ENCODE measurements around the gene AKIRIN2.
A peak's percentile ranks its signal among the peaks of the same experiment; 100 is the strongest.
"Not testable (repeated sequence)": the region's sequence is repeated elsewhere in the genome, so short reads cannot be mapped to it uniquely, and the experiment has no call there.

The AKIRIN2 gene

GRCh38 chr6:87718662-87719433, 16.8 kb upstream of the AKIRIN2 start:
- no peak for DNase-seq (ENCODE audit: low read depth in 2 of 2)

- DNase-seq (ENCODE audit: low read depth in 2 of 2) = no peak
Observed at GRCh38 chr6:87716928-87717614, 15.0 kb upstream of the AKIRIN2 start.

DNA sequence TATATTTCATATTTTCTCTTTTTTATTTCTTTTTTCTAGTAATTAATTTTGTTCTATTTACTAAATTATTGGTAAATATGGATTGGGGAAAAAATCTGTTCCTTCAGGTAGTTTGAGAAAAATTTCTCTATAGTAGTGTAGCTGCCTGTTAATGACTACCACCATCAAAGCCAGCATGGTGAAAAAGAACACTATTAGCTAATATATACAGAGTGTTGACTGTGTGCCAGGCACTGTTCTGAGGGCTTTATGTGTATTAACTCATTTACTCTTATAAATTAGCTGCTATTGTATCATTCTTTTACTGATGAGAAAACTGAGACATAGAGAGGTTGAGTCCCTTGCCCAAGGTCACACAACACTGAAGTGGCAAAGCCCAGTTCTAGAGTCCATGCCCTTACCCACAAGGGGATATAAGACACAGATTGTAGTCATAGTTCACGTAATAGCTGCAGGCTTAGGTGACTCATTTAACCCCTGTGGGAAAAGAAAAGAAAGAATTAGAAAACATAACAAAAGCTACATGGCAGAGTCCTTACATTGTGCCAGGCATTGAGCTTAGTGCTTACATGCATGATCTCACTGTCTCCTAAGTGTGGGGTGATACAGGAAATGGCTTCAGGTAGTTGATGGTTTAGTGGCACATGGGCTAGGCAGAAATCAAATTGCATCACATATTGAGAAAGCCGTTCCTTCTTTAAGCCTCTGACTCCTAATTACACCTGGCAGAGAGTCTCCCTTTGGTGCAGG, 12.2 kb upstream of the AKIRIN2 start:
- DNase-seq (ENCODE audit: low read depth in 2 of 2) = no peak

DNA sequence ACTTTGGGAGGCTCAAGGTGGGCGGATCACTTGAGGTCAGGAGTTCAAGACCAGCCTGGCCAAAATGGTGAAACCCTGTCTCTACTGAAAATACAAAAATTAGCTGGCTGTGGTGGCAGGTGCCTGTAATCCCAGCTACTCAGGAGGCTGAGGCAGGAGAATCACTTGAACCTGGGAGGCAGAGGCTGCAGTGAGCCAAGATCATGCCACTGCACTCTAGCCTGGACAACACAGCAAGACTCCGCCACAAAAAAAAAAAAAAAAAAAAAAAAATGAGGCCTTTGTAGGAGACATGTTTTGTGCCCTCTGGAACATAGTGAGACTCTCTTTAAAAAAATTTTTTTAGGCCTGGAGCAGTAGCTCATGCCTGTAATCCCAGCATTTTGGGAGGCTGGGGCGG, 10.7 kb upstream of the AKIRIN2 start:
- not testable (repeated sequence) for DNase-seq (ENCODE audit: low read depth in 2 of 2)

- no peak for DNase-seq (ENCODE audit: low read depth in 2 of 2)
Observed at GRCh38 chr6:87710090-87710489, 8.1 kb upstream of the AKIRIN2 start.

GRCh38 chr6:87708581-87709427, 6.8 kb upstream of the AKIRIN2 start:
- DNase-seq (ENCODE audit: low read depth in 2 of 2) = not testable (repeated sequence)

- no peak for DNase-seq (ENCODE audit: low read depth in 2 of 2)
Observed at GRCh38 chr6:87706187-87706966, 4.3 kb upstream of the AKIRIN2 start.

- DNase-seq (ENCODE audit: low read depth in 2 of 2) = no peak
Observed at GRCh38 chr6:87705070-87705691, 3.1 kb upstream of the AKIRIN2 start.

GRCh38 chr6:87703039-87703438, 1.0 kb upstream of the AKIRIN2 start:
- not testable (repeated sequence) for DNase-seq (ENCODE audit: low read depth in 2 of 2)

DNA sequence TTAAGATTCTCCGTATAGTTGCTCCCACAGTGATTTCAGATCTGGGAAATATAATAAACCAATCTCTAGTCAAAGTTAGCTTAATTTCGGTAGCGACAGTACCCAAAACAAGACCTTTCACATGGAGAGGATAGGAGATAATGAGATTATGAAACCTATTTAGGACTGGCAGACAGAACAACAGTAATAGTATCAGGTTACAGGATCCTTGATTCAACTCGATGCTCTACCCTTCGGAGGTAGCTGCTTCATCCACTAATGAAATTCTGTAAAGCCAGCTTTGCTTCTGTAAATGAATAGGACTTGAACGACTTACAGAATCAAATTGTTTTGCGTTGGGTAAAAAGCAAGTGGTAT, 534 bp upstream of the AKIRIN2 start:
- DNase-seq (ENCODE audit: low read depth in 2 of 2) = no peak

GRCh38 chr6:87701344-87701675, 723 bp downstream of the AKIRIN2 start:
- DNase-seq (ENCODE audit: low read depth in 2 of 2) = peak in 1 of 2 donors; percentile 6

DNA sequence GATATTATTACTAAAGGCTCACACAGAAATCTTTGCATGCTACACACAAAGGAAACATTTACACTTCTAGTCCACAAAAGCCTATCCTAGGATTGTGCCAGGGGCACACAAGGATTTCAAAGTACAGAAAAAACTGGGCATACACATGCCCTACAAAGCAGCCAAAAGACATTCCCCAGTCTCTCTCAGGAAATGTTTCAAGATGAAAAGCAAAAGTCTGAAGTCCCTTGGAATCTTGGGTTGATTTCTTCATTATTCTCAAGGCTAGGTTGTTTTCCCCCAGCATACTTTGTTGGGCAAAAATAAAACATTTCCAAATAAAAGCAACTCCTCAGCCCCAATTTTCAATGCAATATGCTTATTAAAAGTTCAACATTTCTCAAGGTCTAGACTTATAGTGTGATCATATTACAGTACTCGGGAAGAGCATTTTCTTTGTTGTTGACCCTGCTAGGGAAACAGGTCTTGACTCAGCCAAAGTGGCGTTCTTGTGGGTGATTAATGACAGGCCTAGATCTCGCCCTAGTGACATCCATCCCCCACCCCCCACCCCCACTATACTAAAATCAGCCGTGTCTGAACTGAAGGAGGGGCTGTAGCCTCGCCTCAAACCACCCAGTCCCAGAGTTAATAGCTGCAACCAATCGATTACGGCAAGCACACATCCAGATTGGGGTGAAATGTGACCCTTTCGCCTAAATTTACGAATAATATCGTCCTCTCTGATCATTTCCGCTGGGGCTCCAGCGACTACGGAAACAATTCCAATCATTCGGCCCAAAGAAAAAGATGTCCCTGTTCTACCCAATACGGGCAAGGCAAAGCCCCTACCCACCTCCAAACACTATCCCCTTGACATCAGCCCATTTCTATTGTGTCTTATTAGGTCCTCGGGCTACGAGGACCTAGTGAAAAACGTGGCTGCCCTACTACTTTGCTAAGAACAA, 1.4 kb downstream of the AKIRIN2 start:
- DNase-seq (ENCODE audit: low read depth in 2 of 2) = peak in 1 of 2 donors; percentile 11

DNA sequence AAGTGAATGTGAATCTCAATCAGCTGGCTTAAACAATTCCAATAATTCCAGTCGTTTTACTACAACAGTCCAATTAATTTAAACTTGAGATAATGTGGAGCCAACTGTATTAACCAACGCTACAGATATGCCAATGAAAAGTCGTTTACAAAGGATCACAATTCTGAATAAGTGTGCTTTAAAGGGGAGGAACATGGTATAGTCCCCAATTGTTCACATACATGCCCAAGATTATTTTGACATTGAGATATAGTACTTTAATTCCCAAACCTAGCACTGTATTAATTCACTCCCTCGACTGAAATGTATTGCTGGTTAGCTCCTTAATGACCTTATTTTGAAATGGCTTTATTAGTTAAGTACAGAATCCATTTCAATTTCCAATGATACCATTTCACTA, 2.5 kb downstream of the AKIRIN2 start:
- no peak for DNase-seq (ENCODE audit: low read depth in 2 of 2)

DNA sequence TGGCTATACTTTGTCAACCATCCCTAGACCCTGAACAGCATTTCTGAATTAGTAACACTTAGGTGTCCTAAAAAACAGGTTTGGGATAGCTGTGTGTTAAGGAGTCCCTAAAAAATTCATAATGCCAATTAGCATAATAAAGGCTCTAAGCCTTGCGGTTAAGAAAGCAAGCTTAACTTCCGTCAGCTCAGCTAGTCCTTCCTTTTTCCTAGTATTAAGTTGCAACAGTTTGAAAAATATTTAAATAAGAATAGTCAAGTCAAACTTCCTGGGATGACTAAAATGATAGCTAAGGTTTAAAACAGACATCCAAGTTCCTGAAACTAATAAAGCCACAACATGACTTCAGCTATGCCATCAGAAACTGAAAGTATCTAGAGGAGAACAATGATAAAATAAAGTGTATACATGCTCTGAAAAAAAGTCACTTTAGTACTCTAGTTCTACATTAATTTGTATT, 3.5 kb downstream of the AKIRIN2 start:
- DNase-seq (ENCODE audit: low read depth in 2 of 2) = no peak

- no peak for DNase-seq (ENCODE audit: low read depth in 2 of 2)
Observed at GRCh38 chr6:87697581-87698546, 4.2 kb downstream of the AKIRIN2 start.

DNA sequence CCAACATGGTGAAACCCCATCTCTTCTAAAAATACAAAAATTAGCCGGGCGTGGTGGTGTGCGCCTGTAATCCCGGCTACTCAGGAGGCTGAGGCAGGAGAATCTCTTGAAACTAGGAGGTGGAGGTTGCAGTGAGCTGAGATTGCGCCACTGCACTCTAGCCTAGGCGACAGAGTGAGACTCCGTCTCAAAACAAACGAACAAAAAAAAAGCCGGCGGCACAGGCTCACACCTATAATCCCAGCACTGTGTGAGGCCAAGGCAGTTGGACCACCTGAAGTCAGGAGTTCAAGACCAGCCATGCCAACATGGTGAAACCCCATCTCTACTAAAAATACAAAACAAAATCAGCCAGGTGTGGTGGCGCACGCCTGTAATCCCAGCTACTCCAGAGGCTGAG, 5.2 kb downstream of the AKIRIN2 start:
- not testable (repeated sequence) for DNase-seq (ENCODE audit: low read depth in 2 of 2)

DNA sequence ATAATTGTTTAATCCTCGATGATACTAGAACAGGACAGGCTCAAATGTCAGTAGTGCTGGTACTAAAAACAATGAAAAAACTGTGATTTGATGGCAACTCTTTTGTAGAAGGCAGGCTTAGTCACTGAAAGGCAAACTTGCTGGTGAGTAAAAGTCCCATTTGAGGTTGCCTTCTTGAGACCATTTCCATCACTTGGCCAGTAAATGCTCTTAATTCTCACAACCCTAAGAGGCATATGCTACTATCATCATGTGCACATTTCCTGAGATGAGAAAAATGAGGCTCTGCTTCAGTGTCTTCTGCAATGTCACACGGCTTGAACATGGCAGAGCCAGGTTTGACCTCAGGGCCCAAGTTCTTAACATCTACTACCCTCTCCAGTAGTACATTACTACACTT, 9.9 kb downstream of the AKIRIN2 start:
- no peak for DNase-seq (ENCODE audit: low read depth in 2 of 2)

DNA sequence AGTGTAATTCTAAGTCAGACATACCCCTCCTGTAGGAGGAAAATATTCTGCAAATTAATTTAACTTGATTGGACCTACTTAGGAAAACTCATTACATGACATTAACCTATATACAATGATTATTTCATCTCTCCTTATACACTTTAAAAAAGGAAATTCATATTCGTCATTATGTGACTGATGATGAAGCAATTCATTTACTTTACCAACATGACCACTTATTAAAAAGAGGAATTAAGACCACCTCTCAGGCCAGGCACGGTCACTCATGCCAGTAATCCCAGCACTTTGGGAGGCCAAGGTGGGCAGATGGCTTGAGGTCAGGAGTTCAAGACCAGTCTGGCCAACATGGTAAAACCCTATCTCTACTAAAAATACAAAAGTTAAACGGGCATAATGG, 11.6 kb downstream of the AKIRIN2 start:
- no peak for DNase-seq (ENCODE audit: low read depth in 2 of 2)
